Effector CD4-positive, alpha-beta T cell (primary cell): ENCODE measurements around the gene NELL1. TPM values are rescaled to one million over a fixed set of nuclear protein-coding genes. Genes with fewer than 3 reads are reported as not detected.

Experiments
- DNase-seq: peaks from one replicate; pipeline ENCODE4 v3.0.0-alpha.2; 2020
- total RNA-seq: gene quantifications from one replicate; lab custom pipeline; 2026; lab: John Stamatoyannopoulos, UW

Gene NELL1
- not detected for total RNA-seq

- DNase-seq: no peak
Observed at GRCh38 chr11:20668844-20669819, at the start of gene NELL1. Gene NELL1, plus strand, starts transcription at chr11:20669586.

DNA sequence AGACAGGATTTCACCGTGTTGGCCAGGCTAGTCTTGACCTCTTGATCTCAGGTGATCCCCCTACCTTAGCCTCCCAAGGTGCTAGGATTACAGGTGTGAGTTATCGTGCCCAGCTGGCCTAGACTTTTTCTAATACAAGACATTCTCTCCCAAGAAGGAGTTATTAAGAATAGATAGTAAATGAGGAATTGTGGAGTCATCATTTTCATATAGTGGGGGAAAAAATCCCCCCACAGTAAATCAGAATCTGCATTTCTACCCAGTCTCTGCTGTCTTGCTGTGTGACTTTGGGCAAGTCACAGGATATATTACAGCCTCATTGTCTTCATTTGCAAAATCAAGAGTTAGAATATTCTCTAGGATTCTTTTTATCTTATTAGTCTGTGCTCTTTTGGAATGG is 48.4 kb upstream of the NELL1 start:
- DNase-seq: no peak

DNA sequence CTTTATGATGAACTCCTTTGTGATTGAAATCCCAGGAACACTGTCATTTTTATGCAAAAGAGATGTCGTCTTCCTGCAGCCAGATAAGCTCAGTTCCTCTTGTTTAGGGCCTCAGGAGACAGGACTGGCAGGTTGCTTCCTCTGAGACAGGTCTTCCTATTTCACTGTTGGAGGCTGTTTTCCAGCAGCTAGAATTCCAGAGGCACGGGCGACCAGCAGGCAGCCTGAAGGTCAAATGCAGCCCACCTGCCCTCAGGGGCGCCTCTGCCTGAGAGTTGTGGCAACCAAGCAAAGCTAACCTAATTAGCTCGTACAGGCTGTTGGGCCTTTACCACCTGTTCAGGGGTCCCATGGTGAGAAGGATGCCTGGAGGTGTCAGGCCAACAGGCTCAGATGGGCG is 47.7 kb upstream of the NELL1 start:
- no peak for DNase-seq

- no peak for DNase-seq
Observed at GRCh38 chr11:20623252-20623651, 46.1 kb upstream of the NELL1 start.

- DNase-seq: no peak
Observed at GRCh38 chr11:20626279-20626678, 43.1 kb upstream of the NELL1 start.

GRCh38 chr11:20627026-20627425 is 42.4 kb upstream of the NELL1 start:
- no peak for DNase-seq

GRCh38 chr11:20627701-20628100 is 41.7 kb upstream of the NELL1 start:
- DNase-seq: no peak

DNA sequence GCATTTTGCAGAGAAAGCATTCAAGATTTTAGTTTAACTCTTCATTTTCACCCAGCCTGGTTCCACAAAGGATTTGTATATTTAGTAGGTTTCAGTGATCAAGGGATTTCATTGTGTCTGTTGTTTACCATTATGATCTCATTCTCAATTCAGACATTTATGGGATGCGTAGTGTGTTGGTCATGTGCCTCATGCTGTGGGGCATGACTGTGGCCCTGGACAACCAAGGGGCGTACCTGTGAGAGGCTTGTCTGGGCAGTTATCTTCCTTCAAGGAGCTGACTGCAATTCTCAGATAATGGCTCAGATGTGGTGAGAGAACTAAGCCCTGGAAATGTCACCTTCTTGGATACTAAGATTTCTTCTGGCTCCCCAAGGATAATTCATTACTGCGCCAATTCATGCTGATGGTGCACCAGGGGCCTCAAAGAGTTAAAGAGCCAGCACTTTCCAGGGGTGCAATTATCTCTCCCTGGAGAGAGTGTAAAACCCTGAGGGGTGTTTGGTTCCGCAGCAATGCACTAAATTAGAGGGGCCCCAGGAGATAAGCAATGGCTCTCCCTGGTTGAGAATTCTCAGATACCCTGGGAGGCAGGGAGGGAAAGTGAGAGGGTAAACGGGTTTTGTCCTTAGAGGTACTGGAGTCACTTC is 37.7 kb upstream of the NELL1 start:
- DNase-seq: no peak

GRCh38 chr11:20632169-20632532 is 37.2 kb upstream of the NELL1 start:
- no peak for DNase-seq

- no peak for DNase-seq
Observed at GRCh38 chr11:20634044-20634443, 35.3 kb upstream of the NELL1 start.

GRCh38 chr11:20634781-20635180 is 34.6 kb upstream of the NELL1 start:
- DNase-seq: no peak

- no peak for DNase-seq
Observed at GRCh38 chr11:20638074-20638473, 31.3 kb upstream of the NELL1 start.

DNA sequence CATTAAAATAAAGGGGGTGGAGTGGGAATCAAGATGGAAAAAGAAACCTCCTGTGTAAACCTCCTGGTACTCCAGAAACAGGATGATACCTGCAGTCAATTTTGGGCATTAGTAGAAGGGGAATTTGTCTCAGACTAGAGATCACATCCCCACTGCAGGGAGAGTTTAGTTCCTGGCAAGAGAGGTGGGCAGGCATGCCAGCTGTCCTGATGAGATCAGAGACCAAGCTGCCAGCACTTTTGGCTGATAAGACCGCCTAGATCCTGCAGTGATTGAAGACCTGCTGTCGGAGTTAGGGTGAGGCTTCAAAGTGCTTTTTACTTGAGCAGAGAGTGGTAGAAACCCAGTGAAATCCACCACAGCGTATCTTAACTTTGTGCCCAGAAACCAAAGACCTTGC is 29.7 kb upstream of the NELL1 start:
- no peak for DNase-seq

DNA sequence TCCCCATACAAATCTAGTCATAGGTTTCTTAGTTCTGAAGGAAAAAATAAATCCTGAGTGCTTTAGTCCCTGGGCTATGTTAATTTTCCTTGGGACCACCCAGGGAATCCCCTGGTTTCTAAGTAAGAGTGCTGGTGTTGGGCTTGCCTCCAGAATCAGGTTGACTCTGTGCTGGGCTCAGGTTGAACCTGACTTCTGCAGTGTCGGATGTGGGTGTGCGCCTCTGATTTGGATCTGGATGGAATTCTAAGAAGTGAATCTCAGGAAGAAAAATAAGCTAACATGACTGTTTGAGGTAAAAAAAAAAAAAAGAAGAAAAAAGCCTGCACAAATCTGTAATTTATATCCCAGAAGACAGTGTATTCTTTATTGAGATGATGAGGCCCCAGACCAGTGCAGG is 29.0 kb upstream of the NELL1 start:
- DNase-seq: no peak

- no peak for DNase-seq
Observed at GRCh38 chr11:20644360-20644759, 25.0 kb upstream of the NELL1 start.

DNA sequence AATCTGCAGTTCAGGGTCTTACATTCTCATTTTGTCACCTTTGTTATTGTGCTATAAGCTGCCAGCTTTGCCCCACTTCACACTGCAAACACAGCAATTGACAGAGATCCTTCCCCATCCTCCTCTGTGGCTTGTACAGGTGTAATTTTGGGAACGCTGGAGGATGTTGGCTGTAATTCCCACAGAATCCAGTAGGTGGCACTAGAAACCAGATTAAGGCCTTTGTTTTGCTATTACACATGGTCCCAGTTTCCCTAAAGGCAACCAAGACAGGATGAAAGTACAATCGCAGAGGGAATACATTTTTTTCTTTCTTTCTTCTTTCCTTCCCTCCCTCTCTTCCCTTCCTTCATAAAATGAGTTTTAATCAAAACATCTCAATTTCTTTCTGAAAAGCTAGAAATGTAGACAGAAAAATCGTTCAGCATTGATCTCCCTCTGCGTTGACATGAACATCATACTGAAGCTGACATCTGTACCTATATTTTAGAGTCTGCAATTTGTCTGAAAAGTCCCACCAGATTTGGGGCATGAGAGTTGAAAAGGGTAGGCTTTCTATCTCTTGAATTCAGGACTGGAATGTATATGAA is 21.3 kb upstream of the NELL1 start:
- peak; percentile 11 for DNase-seq

DNA sequence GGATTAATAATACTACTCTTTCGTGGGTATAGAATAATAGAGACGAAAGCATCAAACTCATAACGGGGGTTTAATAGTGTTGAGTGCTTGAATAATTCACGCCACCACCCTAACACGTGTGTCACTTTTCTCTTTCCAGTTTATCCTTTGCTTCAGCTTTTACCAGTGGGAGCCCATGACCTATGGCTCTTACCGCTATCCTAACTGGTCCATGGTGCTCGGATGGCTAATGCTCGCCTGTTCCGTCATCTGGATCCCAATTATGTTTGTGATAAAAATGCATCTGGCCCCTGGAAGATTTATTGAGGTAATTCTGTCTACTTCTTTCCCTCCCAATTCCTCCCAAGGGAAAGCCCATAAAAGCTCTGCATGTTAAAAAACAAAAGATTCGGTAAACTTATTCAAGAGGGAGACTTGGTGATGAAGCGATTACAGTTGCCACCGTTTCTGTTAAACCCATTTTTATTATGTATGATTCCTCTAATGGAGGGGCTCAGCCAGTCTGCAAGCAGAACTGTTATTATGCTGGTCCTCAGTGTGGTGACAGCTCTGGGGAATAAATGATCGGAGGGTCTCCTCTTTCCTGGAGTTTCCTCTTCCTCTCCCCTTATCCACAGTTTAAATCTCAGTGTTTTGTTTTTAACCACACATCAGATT is 17.1 kb upstream of the NELL1 start:
- no peak for DNase-seq

- DNase-seq: no peak
Observed at GRCh38 chr11:20654038-20654437, 15.3 kb upstream of the NELL1 start.

- DNase-seq: no peak
Observed at GRCh38 chr11:20656901-20657300, 12.5 kb upstream of the NELL1 start.

DNA sequence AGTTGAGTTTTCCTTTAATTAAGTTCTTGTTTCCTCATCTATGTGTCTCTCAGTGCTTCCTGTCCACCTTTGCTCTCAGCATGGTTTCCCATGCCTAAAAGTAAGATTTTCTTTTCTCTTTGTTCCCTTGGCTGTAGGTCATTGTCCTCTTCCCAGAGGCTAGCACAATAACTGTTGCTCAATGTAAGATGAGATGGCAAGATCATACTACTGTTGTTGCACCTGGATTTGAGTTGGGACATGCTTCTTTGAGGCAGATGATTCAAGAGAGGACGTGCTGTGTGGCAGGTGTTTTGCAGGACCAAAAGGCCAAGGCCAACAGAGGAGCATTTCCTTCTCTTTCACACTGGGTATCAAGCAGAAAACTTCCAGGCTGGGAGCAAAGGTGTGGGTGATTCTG is 11.3 kb upstream of the NELL1 start:
- no peak for DNase-seq

DNA sequence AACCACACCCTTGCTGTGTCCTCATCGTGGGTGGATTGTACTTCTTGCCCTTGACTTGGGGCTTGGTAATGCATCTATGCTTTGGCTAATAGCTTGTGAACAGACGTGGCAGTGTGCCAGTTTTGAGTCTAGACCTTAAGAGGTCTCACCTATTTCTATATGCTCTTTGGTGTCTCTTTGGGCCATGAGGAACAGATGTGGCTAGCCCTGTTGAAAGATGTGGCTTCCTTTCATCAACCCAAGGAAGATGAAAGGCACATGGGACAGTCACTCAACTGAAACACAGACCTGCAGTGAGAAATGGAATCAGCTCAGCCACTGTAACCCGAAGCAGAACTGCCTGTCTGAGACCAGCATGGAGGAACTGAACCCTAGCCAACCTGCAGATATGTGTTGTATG is 7.9 kb upstream of the NELL1 start:
- no peak for DNase-seq

GRCh38 chr11:20661850-20662249 is 7.5 kb upstream of the NELL1 start:
- DNase-seq: no peak

- no peak for DNase-seq
Observed at GRCh38 chr11:20668131-20668809, 1.1 kb upstream of the NELL1 start.
